ENCODE results near the gene RHBG. TPM values are rescaled to one million over a fixed set of nuclear protein-coding genes. Genes with fewer than 3 reads are reported as not detected.
"Not testable (repeated sequence)": the region's sequence is repeated elsewhere in the genome, so short reads cannot be mapped to it uniquely, and the experiment has no call there.

The RHBG gene
- total RNA-seq (2014; rRNA removed; shearing (Covaris generic)): not detected in 2 replicates

- no peaks in the 10 kb centered on the region for H3K27me3 ChIP-seq
- DNase-seq: no peak
- H3K9me3 ChIP-seq (replicated peaks): no peaks in the 10 kb centered on the region
- no peaks in the 10 kb centered on the region for H3K36me3 ChIP-seq
- H3K4me3 ChIP-seq: no peak within 1 kb of the TSS
- no peak within 1 kb of the TSS for H3K27ac ChIP-seq
- H3K4me1 ChIP-seq: no peaks in the 10 kb centered on the region
Measured at GRCh38 chr1:156368889-156369684, at the start of gene RHBG. Gene RHBG (plus strand): TSS chr1:156369211. CDS start chr1:156369250, 39 bp downstream.

- no peaks in the 10 kb centered on the region for H3K27me3 ChIP-seq
- H3K36me3 ChIP-seq: peaks cover 93% of the 10 kb centered on the region
- DNase-seq: peak in 1 of 2 experiments; percentile 39
- H3K4me3 ChIP-seq: no peak overlapping the region
- no peaks in the 10 kb centered on the region for H3K9me3 ChIP-seq (replicated peaks)
- no peak overlapping the region for H3K27ac ChIP-seq
- H3K4me1 ChIP-seq: no peaks in the 10 kb centered on the region
Measured at GRCh38 chr1:156319664-156320063, 49.3 kb upstream of the RHBG start.

GRCh38 chr1:156320560-156320959 is 48.5 kb upstream of the RHBG start:
- H3K36me3 ChIP-seq: peaks cover 93% of the 10 kb centered on the region
- no peak for DNase-seq
- H3K27ac ChIP-seq: no peak overlapping the region
- H3K9me3 ChIP-seq (replicated peaks): no peaks in the 10 kb centered on the region
- no peak overlapping the region for H3K4me3 ChIP-seq
- no peaks in the 10 kb centered on the region for H3K4me1 ChIP-seq
- H3K27me3 ChIP-seq: no peaks in the 10 kb centered on the region

- H3K4me1 ChIP-seq; DNase-seq; H3K27ac ChIP-seq; H3K9me3 ChIP-seq (replicated peaks); H3K4me3 ChIP-seq; H3K27me3 ChIP-seq: not testable (repeated sequence)
- peaks cover 79% of the 10 kb centered on the region for H3K36me3 ChIP-seq
Measured at GRCh38 chr1:156323179-156323578, 45.8 kb upstream of the RHBG start.

- DNase-seq: no peak
- Histone ChIP-seq H3K4me3 (peak overlapping the region; percentile 76), H3K4me1 (no peaks in the 10 kb centered on the region), H3K9me3 (replicated peaks) (no peaks in the 10 kb centered on the region), H3K27me3 (no peaks in the 10 kb centered on the region), H3K27ac (no peak overlapping the region), H3K36me3 (peaks cover 42% of the 10 kb centered on the region)
Measured at GRCh38 chr1:156336242-156336641, 32.8 kb upstream of the RHBG start.

- Histone ChIP-seq H3K9me3 (replicated peaks) (no peaks in the 10 kb centered on the region), H3K36me3 (peaks cover 34% of the 10 kb centered on the region), H3K4me3 (peak overlapping the region; percentile 76), H3K4me1 (no peaks in the 10 kb centered on the region), H3K27me3 (no peaks in the 10 kb centered on the region), H3K27ac (peak overlapping the region; percentile 61)
- DNase-seq: no peak
Measured at GRCh38 chr1:156337052-156337887, 31.7 kb upstream of the RHBG start.

- DNase-seq: no peak
- Histone ChIP-seq H3K27ac (peak overlapping the region; percentile 61), H3K36me3 (peaks cover 28% of the 10 kb centered on the region), H3K27me3 (no peaks in the 10 kb centered on the region), H3K4me3 (peak overlapping the region; percentile 76), H3K4me1 (no peaks in the 10 kb centered on the region), H3K9me3 (replicated peaks) (no peaks in the 10 kb centered on the region)
Measured at GRCh38 chr1:156337888-156338179, 31.2 kb upstream of the RHBG start.

- Histone ChIP-seq H3K27ac (peak within 1 kb of the TSS; percentile 61), H3K27me3 (no peaks in the 10 kb centered on the region), H3K4me1 (no peaks in the 10 kb centered on the region)
Measured at GRCh38 chr1:156338180-156338976, 30.6 kb upstream of the RHBG start, which contains the start of the genes CCT3 and TSACC. Gene CCT3 (minus strand): TSS chr1:156338292. CDS start chr1:156338184, 108 bp downstream. Gene TSACC (plus strand): TSS chr1:156338526. CDS start chr1:156339758, 1,232 bp downstream.

GRCh38 chr1:156342166-156342955 is 26.6 kb upstream of the RHBG start:
- peaks cover 4% of the 10 kb centered on the region for H3K27me3 ChIP-seq
- H3K27ac ChIP-seq: no peak overlapping the region
- no peak for DNase-seq
- no peaks in the 10 kb centered on the region for H3K36me3 ChIP-seq
- H3K4me1 ChIP-seq: no peaks in the 10 kb centered on the region
- H3K9me3 ChIP-seq (replicated peaks): no peaks in the 10 kb centered on the region
- no peak overlapping the region for H3K4me3 ChIP-seq

More at GRCh38 chr1:156338180-156338976, 30.6 kb upstream of the RHBG start, which contains the start of the genes CCT3 and TSACC:
- H3K36me3 ChIP-seq: peaks cover 24% of the 10 kb centered on the region
- H3K4me3 ChIP-seq: peak within 1 kb of the TSS; percentile 76
- DNase-seq: peak; percentile 98 to 99
- no peaks in the 10 kb centered on the region for H3K9me3 ChIP-seq (replicated peaks)

GRCh38 chr1:156344409-156344808 is 24.6 kb upstream of the RHBG start:
- Histone ChIP-seq H3K4me3 (no peak overlapping the region), H3K27ac (no peak overlapping the region), H3K36me3 (no peaks in the 10 kb centered on the region), H3K9me3 (replicated peaks) (no peaks in the 10 kb centered on the region), H3K4me1 (no peaks in the 10 kb centered on the region), H3K27me3 (peaks cover 4% of the 10 kb centered on the region)
- no peak for DNase-seq

GRCh38 chr1:156346035-156346434 is 23.0 kb upstream of the RHBG start:
- not testable (repeated sequence) for H3K27me3 ChIP-seq; H3K9me3 ChIP-seq (replicated peaks); H3K27ac ChIP-seq; H3K36me3 ChIP-seq; H3K4me1 ChIP-seq; DNase-seq; H3K4me3 ChIP-seq

- Histone ChIP-seq H3K36me3 (no peaks in the 10 kb centered on the region), H3K4me3 (no peak overlapping the region), H3K4me1 (no peaks in the 10 kb centered on the region), H3K9me3 (replicated peaks) (no peaks in the 10 kb centered on the region), H3K27me3 (peaks cover 7% of the 10 kb centered on the region), H3K27ac (no peak overlapping the region)
- no peak for DNase-seq
Measured at GRCh38 chr1:156346636-156347035, 22.4 kb upstream of the RHBG start.

- Histone ChIP-seq H3K9me3 (replicated peaks) (no peaks in the 10 kb centered on the region), H3K36me3 (no peaks in the 10 kb centered on the region), H3K27ac (no peak overlapping the region), H3K4me1 (no peaks in the 10 kb centered on the region), H3K4me3 (no peak overlapping the region), H3K27me3 (peaks cover 7% of the 10 kb centered on the region)
- DNase-seq: no peak
Measured at GRCh38 chr1:156347331-156347730, 21.7 kb upstream of the RHBG start.

GRCh38 chr1:156352481-156352880 is 16.5 kb upstream of the RHBG start:
- not testable (repeated sequence) for H3K4me1 ChIP-seq; H3K36me3 ChIP-seq; DNase-seq; H3K27me3 ChIP-seq; H3K27ac ChIP-seq; H3K4me3 ChIP-seq; H3K9me3 ChIP-seq (replicated peaks)
